Panc1 (cell line): ENCODE data around the gene INO80C. TPM values are rescaled to one million over a fixed set of nuclear protein-coding genes. Genes with fewer than 3 reads are reported as not detected.
A peak's percentile ranks its signal among the peaks of the same experiment; 100 is the strongest.

Source experiments
- ATAC-seq: fragments of 200-7000 bp; cut with Tn5 transposase; 2 replicates; pipeline ENCODE4 v1.9.1; 2020; ENCODE audit warnings: mild to moderate bottlenecking, moderate library complexity
- BruUV-seq: library from RNA; stranded (reverse); fragments of 400-500 nt; replicated peaks from 2 replicates; lab custom pipeline; 2021; lab: Mats Ljungman, UMichigan
- CTCF ChIA-PET: fragments of 300-600 bp; sonication (Branson Sonifier 250); formaldehyde crosslinking; loops from one replicate; lab custom pipeline; 2022; ENCODE audit warnings: antibody characterized with exemption; lab: Charles Lee
- POLR2A ChIA-PET: fragments of 300-600 bp; sonication (Branson Sonifier 250); formaldehyde crosslinking; loops from one replicate; lab custom pipeline; 2022; ENCODE audit warnings: antibody characterized with exemption; lab: Charles Lee
- DNase-seq: peaks from one replicate; pipeline ENCODE4 v3.0.0-alpha.2; 2010; ENCODE audit warnings: low read depth, low spot score
- H3K27ac ChIP-seq: 2 replicates; pipeline ENCODE4 v1.5.1; 2011; ENCODE audit warnings: mild to moderate bottlenecking, low read length, inconsistent platforms
- H3K27me3 ChIP-seq: fragments of 200-500 bp; sonication (Bioruptor generic); 2 replicates; pipeline ENCODE4 v1.6.0; 2014; ENCODE audit warnings: low read length, inconsistent platforms; ENCODE audit not compliant: control insufficient read depth, insufficient read depth
- H3K36me3 ChIP-seq: fragments of 200-500 bp; sonication (Bioruptor generic); 2 replicates; pipeline ENCODE4 v1.5.1; 2014; ENCODE audit warnings: inconsistent platforms, mild to moderate bottlenecking, low read length, moderate library complexity; ENCODE audit not compliant: control insufficient read depth, insufficient read depth
- H3K4me1 ChIP-seq: 2 replicates; pipeline ENCODE4 v1.5.1; 2011; ENCODE audit warnings: inconsistent platforms, mild to moderate bottlenecking, low read length, moderate library complexity; ENCODE audit not compliant: control insufficient read depth, insufficient read depth
- H3K4me3 ChIP-seq, 2 experiments: 2 replicates each; pipeline ENCODE4 v1.5.1; 2011 to 2012; ENCODE audit warnings: low read depth in 2 of 2, low read length in 2 of 2, mild to moderate bottlenecking in 2 of 2, inconsistent platforms in 1 of 2, moderate library complexity in 1 of 2
- H3K9me3 ChIP-seq: fragments of 200-500 bp; sonication (Bioruptor generic); 2 replicates; pipeline ENCODE4 v1.5.1; 2014; ENCODE audit warnings: low read depth, mild to moderate bottlenecking, inconsistent platforms, low read length, moderate library complexity; ENCODE audit not compliant: control insufficient read depth, insufficient read depth
- POLR2AphosphoS5 ChIP-seq: IDR thresholded peaks from 2 replicates; pipeline ENCODE4 v1.6.1; 2012; ENCODE audit warnings: mild to moderate bottlenecking, low read depth, low read length, moderate library complexity
- SIN3A ChIP-seq: IDR thresholded peaks from 2 replicates; pipeline ENCODE4 v1.6.1; 2012; ENCODE audit warnings: low read depth, mild to moderate bottlenecking, low read length, moderate library complexity, borderline replicate concordance; ENCODE audit not compliant: insufficient read depth
- TCF7L2 ChIP-seq: IDR thresholded peaks from 2 replicates; pipeline ENCODE4 v1.6.1; 2011; ENCODE audit warnings: mild to moderate bottlenecking, low read depth, low read length, inconsistent platforms
- in situ Hi-C: cut with HindIII; loops from 2 replicates; pipeline ENCODE4 v1.10.0; 2016; ENCODE audit warnings: low sequenced_read_pairs, low pct_unique_long_range_greater_than_20kb
- intact Hi-C: fragments of 100-400 bp; cut with micrococcal nuclease; formaldehyde crosslinking; loops from one replicate; pipeline ENCODE4 v1.10.0; 2022; ENCODE audit not compliant: unreplicated experiment
- total RNA-seq: library from RNA; stranded (reverse); gene quantifications from one replicate; pipeline ENCODE4 v1.2.1, GENCODE V29; 2021; ENCODE audit not compliant: unreplicated experiment
- TF ChIP-seq, protein P1 (sequence below): fragments of 450-650 bp; IDR thresholded peaks from 2 replicates; pipeline ENCODE4 v1.5.1; 2017; ENCODE audit warnings: mild to moderate bottlenecking
- TF ChIP-seq, protein P2 (sequence below), 2 experiments: IDR thresholded peaks; 2 replicates each; pipeline ENCODE4 v1.6.1; 2011 to 2012; ENCODE audit warnings: low read depth in 2 of 2, control low read depth in 1 of 2, low read length in 1 of 2, mild to moderate bottlenecking in 1 of 2, moderate library complexity in 1 of 2; ENCODE audit not compliant: insufficient read depth in 1 of 2

The INO80C gene
- total RNA-seq, 1 experiment from 2014 or later = 25.8 TPM

GRCh38 chr18:35438480-35439234 lies 59.1 kb downstream of the INO80C start:
- H3K4me3 ChIP-seq = no peak overlapping the region
- intact Hi-C loops (no loop called here), in situ Hi-C loops (no loop called here)
- no peaks in the 10 kb centered on the region for H3K27me3 ChIP-seq
- ATAC-seq = no peak
- DNase-seq = no peak
- no peaks in the 10 kb centered on the region for H3K9me3 ChIP-seq
- ChIA-PET POLR2A (no interaction called here), CTCF (no interaction called here)
- no peaks in the 10 kb centered on the region; the same call in 1 of the 2 replicates for H3K4me1 ChIP-seq
- no TSS peak for BruUV-seq
- no peaks in the 10 kb centered on the region for H3K36me3 ChIP-seq
- TF ChIP-seq TCF7L2 (no peak), SIN3A (no peak), POLR2AphosphoS5 (no peak)
- TF ChIP-seq, protein P1, sequence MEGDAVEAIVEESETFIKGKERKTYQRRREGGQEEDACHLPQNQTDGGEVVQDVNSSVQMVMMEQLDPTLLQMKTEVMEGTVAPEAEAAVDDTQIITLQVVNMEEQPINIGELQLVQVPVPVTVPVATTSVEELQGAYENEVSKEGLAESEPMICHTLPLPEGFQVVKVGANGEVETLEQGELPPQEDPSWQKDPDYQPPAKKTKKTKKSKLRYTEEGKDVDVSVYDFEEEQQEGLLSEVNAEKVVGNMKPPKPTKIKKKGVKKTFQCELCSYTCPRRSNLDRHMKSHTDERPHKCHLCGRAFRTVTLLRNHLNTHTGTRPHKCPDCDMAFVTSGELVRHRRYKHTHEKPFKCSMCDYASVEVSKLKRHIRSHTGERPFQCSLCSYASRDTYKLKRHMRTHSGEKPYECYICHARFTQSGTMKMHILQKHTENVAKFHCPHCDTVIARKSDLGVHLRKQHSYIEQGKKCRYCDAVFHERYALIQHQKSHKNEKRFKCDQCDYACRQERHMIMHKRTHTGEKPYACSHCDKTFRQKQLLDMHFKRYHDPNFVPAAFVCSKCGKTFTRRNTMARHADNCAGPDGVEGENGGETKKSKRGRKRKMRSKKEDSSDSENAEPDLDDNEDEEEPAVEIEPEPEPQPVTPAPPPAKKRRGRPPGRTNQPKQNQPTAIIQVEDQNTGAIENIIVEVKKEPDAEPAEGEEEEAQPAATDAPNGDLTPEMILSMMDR = no peak
- TF ChIP-seq, protein P2, sequence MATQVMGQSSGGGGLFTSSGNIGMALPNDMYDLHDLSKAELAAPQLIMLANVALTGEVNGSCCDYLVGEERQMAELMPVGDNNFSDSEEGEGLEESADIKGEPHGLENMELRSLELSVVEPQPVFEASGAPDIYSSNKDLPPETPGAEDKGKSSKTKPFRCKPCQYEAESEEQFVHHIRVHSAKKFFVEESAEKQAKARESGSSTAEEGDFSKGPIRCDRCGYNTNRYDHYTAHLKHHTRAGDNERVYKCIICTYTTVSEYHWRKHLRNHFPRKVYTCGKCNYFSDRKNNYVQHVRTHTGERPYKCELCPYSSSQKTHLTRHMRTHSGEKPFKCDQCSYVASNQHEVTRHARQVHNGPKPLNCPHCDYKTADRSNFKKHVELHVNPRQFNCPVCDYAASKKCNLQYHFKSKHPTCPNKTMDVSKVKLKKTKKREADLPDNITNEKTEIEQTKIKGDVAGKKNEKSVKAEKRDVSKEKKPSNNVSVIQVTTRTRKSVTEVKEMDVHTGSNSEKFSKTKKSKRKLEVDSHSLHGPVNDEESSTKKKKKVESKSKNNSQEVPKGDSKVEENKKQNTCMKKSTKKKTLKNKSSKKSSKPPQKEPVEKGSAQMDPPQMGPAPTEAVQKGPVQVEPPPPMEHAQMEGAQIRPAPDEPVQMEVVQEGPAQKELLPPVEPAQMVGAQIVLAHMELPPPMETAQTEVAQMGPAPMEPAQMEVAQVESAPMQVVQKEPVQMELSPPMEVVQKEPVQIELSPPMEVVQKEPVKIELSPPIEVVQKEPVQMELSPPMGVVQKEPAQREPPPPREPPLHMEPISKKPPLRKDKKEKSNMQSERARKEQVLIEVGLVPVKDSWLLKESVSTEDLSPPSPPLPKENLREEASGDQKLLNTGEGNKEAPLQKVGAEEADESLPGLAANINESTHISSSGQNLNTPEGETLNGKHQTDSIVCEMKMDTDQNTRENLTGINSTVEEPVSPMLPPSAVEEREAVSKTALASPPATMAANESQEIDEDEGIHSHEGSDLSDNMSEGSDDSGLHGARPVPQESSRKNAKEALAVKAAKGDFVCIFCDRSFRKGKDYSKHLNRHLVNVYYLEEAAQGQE (IDR thresholded peaks at IDR 0.05; ENCODE audit: insufficient read depth in 1 of 2, low read depth in 2 of 2, low read length in 1 of 2) = no peak
- peak overlapping the region; percentile 34; the same call in 1 of the 2 replicates for H3K27ac ChIP-seq

DNA sequence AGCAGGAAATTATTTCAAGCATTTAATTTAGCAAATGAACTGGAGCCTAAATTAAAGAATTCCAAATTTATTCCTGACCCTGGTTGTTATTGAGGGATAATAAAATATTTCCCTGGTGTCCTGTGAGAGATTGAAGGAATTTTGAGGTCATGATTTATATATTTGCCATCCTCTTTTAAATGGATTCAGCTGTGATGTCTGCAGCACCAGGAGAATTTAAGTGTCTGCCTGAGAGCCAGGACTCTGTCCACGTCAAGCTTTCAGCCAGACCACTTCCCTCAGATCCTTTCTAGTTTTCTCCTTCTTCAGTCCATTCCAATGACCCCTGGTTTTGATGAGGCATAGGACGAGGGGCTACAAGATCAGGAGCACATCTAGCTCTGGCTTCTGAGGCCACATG lies 59.9 kb downstream of the INO80C start:
- intact Hi-C loops = no loop called here
- no peak overlapping the region for H3K4me3 ChIP-seq
- H3K9me3 ChIP-seq = no peaks in the 10 kb centered on the region
- H3K27ac ChIP-seq = peak overlapping the region; percentile 39; the same call in 1 of the 2 replicates
- ChIA-PET CTCF (no interaction called here), POLR2A (no interaction called here)
- no peaks in the 10 kb centered on the region; the same call in 1 of the 2 replicates for H3K4me1 ChIP-seq
- H3K27me3 ChIP-seq = no peaks in the 10 kb centered on the region
- DNase-seq = no peak
- BruUV-seq = no TSS peak
- no peaks in the 10 kb centered on the region for H3K36me3 ChIP-seq
- in situ Hi-C loops = no loop called here
- no peak for ATAC-seq
- TF ChIP-seq TCF7L2 = no peak
- TF ChIP-seq, protein P2 (IDR thresholded peaks at IDR 0.05; ENCODE audit: insufficient read depth in 1 of 2, low read depth in 2 of 2, low read length in 1 of 2) = no peak
- no peak for TF ChIP-seq POLR2AphosphoS5
